HG03571 (cell line): ENCODE measurements around the gene LASP1NB.

Source experiments
- ATAC-seq: cut with Tn5 transposase; IDR thresholded peaks from one replicate; pipeline ENCODE4 v1.9.1; 2021; ENCODE audit not compliant: unreplicated experiment

The LASP1NB gene

DNA sequence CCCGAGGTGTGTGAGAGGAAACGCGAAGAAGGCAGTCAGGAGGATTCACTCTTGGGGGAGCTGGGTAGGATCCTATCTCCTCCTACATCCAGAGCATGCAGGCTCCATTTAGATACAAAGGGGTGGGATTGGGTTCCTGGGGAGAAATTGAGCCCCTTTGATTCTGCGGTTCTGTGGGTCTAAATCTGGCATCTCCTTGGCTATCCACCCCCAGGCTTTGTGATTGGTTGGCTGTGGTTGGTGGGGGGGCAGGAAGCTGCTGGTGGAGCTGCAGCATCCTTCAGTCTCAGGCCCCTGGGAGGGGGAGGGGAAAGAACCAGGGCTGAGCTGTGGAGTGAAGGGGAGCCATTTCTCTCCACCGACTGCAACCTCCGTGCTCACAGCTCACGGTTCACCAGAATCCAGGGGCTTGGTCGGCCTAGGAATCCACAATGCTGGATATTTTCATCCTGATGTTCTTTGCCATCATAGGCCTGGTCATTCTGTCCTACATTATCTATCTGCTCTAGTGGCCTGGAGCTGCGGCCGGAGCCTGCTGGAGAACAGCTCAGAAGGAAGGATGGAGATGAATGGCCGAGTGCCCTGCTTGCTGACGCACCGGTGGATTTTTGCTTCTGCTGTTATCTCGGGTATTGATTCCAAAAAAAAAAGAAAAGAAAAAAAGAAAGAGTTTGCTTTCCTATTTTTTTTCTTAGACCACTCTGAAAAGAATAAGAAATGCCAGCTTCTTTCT is at the start of gene LASP1NB:
Gene LASP1NB, plus strand, starts transcription at position 352 of the 733 bp plus-strand sequence.
- no peak for ATAC-seq

DNA sequence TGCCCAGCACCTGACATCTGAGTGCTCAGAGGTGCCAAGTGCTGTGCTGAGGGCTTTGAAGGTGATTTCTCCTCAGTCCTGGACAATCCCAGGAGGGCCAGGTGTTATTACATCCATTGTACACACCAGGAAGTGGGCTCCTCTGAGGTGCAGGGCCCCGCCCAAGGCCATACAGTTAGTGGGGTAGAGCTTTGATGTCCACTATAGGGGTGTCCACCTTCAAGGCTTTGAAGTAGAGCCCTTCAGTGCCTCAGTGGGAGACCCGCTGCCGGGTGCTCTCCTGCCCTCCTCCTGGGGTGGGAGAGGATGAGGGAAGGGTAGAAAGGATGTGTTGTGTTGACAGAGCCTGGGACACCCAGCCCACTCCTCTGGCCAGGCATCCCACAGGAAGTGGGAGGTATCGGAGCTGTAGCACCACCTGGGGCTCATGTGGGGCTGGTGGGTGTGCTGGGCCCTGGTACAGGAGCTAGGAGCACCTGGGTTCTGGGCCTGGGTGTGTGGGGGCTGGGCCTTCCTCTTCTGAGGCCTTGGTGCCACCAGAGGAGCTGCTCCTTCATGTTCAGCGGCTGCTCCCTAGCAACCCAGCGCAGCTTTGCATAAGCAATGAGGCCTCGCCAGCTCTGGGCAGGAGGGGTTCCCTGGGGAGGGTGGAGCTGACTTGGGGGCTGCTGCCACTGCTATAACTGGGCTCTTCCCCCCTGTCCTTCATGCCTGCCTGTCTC is 48.1 kb upstream of the LASP1NB start:
- no peak for ATAC-seq

DNA sequence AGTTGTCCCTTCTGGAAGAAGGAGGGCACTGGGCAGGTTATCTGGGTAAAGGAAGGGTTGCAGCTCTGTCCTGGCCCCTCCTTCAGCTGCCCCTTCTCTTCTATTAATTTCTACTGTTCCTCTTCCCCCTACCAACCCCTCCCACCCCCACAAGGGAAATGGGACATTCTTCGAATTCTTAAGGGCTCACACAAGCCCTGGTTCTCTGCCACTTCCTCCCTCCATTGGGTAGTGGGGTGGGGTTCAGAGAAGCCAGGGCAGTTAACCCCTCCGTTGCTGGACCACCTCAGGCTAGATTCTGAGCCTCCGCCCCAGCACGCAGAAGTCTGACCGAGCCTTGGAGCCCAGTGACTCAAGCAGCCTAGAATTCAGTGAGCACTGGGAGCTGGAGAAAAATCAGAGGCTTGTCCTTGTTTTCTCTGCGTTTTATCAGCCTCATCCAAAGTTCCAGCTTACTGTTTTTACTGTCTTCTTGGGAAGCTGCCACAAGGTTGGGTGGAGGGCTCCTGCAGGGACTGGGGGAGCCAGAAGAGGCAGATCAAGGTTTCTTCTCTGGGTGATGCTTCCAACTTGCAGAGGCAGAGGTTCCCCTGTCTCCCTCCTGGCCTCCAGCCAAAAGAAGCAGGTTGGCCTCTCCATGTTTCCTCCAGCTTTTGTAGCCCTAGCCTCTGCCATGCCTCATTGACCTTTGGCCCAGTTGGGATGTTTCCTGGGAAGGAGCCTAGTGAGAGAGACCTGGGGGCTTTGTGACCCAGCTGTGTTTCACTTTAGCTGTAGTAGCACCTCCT is 45.3 kb upstream of the LASP1NB start:
- ATAC-seq = no peak

DNA sequence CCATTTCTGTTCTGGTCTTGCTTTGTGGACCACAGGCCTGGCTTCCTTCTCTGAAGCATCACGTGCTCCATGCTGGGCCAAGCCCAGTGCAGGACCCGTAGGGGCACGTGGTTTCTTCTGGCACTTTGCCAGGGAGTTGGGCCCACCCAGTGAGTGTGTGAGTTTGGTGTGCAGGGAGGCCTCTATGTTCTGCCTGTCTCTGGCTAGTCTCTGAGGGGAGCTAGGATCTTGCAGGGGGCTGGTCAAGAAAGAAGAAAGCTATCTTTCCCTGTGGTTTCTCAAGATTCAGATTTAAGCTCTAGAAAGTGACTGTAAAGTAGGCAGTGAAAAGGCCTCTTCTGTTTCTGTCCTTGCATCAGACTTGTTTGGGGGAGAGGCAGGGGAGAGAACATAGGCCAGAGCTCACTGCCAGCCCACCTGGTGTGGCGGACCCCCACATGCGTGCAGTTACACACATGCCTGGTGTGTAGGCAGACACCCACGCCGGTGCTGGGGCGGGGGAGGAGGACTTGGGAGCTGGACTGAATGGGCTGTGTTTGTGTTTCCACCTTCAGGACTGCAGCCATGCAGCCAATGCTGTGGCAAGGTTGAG is 43.7 kb upstream of the LASP1NB start:
- no peak for ATAC-seq

DNA sequence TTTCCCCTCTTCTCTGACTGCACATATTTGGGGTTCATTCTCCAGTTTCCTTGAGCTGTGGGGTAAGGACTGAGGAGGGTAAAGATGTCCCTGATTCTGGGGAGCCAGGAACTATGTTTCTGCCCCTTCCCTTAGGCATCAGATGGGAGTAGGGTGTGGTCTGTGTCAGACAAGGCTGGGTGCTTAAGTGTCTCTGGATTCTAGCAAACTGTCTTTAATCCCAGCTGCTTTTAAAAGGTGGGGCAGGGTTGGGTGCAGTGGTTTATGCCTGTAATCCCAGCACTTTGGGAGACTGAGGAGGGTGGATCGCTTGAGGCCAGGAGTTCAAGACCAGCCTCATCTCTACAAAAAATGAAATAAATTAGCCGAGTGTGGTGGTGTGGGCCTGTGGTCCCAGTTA is 42.5 kb upstream of the LASP1NB start:
- no peak for ATAC-seq

DNA sequence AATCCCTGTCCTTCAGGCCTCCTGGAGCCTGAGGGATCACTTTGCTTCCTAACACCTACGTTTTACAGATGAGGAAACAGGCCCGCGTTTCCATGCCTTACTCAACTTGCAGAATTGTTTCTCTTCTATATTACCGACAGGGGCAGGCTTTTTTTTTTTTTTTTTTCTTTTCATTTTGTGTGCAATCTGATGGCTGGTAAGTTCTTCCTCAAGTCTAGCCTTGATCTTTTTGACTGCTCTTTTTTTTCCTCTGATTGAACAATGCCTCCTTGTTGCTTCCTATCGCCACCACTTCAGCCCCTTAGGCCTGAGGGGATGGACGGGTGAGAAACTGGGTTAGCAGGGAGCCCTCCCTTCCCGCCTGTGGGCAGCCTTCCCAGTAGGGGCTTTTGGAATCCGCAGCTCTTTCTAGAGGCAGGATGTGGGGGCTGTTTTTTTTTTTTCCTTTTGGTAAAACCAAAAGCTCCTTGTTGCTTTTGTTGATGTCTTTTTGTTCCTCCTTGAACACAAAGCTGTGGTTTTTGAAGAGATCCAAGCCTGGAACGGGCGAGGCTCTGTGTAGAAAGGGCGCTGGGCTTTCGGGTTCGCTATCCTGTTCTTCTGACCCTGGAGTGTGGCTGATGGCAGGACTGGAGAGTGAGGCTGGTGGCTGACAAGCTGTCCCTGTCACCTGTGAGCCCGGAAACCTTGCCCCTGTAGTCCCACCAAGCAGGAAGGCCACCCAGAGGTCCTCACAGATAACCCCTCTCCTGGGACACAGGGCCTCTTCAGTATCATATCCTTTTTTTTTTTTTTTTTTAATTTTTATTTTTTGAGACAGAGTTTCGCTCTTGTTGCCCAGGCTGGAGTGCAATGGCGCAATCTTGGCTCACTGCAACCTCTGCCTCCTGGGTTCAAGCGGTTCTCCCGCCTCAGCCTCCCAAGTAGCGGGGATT is 41.6 kb upstream of the LASP1NB start:
- ATAC-seq = no peak

DNA sequence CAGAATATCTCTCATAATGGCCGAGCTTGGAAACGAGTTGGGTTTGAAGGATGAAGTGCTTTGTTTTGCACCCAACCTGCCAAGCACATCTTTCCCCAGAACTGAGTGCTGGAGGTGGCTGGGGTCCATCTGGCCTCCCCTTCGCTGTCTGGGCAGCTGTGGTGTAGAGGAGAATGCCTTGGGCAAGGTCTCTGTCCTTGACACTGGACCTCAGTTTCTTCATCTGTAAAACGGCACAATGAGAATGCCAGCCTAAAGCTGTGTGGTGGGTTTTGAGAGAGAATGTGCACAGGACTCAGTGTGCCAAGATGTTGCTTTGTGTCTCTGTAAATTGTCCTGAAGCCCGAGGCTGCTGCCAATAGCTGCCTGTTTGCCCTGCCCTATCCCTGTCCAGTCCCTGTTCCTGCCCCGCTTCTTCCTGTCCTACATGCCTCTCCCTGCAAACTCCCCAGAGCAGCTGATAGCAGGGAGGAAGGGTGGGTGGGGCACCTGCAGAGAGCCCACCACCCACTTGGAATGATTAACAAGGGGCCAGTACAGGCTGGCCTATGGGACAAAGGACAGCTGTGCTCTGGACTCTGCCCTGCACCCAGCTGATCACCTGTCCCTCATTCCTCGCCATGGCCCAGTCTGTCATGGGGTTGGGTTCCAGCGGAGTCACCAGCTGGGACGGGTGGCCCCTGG is 40.2 kb upstream of the LASP1NB start:
- ATAC-seq = no peak

DNA sequence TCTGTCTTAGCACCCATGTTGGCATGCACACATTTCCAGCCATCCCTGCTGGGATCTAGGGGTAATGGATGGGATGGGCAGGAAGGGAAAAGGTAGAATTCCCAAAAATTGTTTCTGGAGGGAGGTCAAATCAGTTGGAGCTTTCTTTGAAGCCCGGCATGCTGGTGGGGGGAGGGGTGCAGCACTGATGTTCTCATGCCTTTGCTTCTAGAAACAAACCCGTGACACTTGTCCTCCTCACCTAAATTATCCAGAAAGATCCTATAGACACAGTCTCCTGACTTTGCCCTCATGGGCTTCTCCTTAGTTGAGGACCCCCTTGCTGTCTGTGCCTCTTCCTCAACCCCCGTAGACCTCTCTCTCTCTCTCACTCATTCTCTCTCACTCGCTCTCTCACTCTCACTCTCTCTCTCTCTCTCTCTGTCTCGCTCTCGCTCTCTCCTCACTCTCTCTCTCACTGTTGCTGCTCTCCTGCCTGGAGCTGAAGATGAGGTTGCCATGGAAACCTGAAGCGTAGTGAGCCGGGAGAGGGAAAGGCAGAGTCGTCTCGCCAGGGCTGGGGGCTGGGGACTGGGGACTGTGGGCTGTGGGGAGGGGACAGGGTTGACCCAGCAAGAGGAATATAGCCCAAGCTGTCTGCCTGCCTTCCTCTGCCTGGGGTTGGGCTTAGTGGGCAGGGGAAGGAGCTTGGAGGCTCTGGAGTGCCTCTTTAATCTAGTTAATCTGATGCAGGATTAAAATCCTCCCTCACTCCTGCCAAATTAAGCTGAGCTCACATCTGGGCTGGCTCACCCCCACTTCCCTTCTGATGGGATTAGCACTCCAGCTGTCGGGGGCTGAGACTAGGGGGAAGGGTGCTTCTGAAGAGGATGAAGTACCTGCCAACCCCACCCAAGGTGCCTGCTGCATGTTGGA is 39.4 kb upstream of the LASP1NB start:
- no peak for ATAC-seq

DNA sequence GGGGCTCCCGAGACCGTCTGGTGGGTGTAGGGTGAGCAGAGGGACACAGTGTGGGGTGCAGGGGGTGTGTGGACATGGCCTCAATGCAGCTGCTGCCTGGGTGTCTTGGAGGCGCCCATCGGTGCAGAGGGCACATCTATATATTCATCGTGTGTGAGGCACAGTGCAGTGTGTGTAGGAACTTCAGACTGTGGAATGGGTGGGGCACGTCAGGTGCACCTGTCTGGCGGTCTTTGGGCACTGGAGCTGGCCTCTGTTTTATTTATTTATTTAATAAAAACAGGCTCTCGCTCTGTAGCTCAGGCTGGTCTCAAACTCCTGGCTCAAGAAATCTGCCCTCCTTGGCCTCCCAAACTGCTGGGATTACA is 38.8 kb upstream of the LASP1NB start:
- no peak for ATAC-seq

DNA sequence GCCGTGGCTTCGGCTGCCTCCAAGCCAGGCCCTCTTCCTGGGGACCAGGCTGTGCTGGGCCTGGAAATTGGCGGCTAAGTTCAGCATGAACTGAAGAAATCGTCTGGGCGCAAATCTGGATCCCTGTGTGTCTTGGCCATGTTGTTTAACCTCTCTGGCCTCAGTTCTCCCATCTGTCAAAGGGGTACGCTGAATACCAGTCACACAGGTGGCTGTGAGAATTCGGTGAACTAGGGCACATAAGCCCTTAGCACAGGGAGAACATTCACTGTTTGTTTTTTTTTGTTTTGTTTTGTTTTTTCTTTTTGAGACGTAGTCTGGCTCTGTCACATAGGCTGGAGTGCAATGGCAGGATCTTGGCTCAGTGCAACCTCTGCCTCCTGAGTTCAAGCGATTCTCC is 36.6 kb upstream of the LASP1NB start:
- ATAC-seq = no peak

DNA sequence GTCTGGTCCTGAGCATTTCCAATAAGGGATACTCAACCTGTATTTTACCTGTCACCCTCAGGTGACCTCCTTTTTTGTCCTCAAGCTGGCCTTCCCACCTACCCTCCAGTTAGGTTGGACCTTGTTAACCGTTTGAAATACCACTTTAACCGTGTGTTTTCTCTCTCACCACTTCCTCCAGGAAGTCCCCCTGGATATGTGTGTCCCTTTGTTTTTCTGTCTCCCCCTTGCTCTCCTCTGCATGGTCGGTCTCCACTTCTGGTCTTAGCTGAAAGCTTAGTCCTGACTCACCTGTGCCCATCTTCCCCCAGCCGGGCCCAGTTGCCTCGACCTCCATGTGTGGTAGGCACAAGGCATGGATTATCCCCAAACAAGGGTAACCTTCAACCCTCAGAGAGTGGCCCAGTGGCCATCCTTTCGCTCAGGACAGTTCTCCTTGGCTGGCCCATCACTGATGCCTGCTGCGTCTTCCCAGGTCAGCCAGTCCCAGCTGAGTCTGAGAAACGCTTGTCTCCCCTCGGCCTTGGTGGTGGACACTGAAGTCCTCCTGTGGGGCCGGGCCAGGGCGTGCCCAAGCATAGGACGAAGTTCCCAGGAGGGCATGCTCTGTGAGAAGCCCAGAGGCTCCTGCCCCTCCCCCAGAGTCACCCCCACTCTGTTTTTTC is 35.5 kb upstream of the LASP1NB start:
- ATAC-seq = no peak

DNA sequence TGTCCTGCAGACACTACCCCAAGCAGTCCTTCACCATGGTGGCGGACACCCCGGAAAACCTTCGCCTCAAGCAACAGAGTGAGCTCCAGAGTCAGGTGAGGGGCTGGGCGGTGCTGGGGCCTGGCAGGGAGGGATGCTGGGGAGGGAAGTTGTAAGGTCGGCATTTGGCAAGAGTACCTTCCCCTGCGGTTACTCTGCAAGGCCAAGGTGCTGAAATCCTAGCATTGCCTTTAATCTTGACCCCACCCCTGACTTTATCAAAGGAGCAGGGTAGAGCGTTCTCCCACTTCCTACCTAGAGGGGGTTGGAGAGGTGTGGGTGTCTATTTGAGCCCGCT is 35.0 kb upstream of the LASP1NB start:
- no peak for ATAC-seq

DNA sequence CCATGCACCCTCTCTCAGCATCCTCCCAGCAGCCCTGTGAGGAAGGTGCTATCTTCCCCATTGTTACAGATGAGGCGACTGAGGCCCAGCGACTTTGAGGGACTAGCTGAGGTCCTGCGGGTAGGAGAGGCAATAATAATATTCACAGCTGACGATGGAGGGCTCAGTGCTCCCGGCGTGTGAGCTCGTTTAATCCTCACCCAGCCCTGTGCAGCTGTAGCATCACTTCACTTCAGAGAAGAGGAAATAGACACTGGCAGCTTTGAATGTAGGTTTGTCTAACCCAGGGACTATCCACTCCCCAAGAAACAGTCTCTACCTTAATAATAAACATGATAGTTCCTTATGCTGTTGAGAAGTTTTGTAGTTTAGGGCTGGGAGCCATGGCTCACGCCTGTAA is 34.0 kb upstream of the LASP1NB start:
- ATAC-seq = no peak

DNA sequence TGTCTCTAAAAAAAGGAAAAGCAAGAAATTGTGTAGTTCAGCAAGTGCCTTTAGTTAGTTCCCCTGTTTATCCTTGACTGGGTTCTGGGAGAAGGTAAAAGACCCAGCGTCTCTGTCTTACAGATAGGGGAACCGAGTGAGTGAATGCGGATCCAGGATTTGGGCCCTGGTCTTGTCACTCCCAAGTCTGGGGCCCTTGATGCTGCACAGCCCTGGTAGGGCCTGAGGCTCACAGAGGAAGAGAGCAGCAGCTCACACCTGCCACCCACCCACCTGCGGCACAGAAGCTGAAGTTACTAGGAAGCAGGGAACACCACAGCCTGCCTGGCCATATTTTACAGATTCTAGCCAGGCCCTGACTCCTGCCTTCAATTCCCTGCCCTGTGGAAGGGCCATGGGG is 33.3 kb upstream of the LASP1NB start:
- ATAC-seq = no peak

DNA sequence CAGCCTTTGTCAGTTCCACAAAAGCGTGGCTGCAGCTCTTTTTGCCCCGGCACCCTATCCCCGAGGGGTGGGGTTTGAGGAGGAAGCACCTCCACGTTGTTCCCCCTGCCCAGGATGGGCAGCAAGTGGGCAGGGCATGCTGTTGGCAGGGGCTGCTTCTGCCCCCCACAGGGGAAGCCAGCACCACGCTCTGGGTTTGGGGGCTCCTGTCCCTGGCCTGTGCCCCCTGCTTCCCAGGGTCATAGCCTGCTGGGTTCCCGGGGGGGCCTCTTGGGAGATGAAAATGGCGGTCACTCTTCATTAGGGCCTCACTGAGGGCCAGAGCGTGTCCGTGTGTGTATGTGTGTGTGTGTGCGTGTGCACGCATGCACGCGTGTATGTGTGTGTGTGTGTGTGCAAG is 32.8 kb upstream of the LASP1NB start:
- ATAC-seq = no peak

DNA sequence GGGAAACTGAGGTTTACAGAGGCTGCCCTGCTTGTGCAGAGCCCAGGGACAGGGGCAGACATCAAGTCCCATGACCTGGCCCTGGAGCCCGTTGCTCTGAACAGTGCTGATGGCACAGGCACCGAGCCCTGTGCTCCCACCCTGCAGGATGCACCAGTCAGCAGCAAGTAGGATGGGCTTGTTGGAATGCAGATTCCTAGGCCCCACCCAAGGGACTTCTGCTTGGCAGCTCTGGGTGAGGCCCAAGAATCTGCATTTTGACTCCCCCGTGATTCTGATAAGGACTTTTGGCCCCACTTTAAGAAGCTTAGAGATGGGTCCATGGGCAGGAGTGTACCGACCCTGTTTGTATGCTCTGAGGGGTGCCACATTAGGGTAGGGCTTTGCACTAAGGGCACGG is 32.3 kb upstream of the LASP1NB start:
- no peak for ATAC-seq

DNA sequence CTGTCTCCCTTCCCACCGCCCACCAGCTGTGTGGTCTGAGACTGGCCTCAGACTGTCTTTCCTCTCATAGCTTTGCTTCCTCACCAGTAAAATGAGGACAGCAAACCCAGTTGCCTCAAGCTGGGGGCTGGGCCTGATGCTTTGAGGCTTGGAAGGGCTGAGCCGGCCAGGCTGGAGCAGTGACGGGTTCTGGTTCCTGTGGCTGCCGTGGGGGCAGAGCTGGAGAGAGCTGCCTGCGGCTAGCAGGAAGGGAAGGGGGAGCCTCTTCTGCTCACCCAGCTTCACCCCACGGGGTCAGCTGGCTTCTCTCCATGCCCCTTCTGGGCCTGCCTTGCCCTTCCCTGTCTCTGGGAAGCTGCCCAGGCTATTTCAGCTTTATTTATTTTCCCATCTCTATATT is 31.8 kb upstream of the LASP1NB start:
- ATAC-seq = no peak

DNA sequence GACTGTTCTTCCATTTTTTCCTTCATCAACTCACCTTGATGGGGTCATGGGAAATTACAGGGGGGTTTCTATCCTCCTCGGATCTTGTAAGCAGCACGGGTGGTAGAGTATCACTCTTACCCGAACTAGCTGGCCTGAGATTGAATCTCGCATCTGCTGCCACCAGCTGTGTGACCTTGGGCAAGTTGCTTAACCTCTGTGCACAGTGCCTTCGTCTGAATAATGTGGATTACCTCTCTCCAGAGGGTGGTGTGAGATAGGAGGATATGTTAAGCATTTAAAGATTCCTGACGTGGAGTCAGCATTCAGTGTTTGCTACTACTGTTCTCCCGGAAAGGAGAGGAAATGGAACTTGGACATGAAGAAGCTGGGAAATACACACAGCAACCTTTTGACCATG is 31.1 kb upstream of the LASP1NB start:
- ATAC-seq = no peak
